Body of pancreas (tissue), 4 donors: ENCODE measurements around the gene SEMA6D.

Source experiments
- POLR2A ChIP-seq, 3 donors: fragments of 450-650 bp; IDR thresholded peaks; one replicate each; pipeline ENCODE4 v1.6.1; 2016; ENCODE audit warnings: antibody characterized with exemption in 3 of 3, mild to moderate bottlenecking in 2 of 3
- TF ChIP-seq, protein P1 (sequence below), 7 experiments: fragments of 450-650 bp in 4 of 7; fragments of 200-600 bp in 3 of 7; sonication (generic) in 3 of 7; IDR thresholded peaks; one replicate each; pipeline ENCODE4 v1.5.1; 2016 to 2019; ENCODE audit warnings: antibody characterized with exemption in 7 of 7

DNA sequence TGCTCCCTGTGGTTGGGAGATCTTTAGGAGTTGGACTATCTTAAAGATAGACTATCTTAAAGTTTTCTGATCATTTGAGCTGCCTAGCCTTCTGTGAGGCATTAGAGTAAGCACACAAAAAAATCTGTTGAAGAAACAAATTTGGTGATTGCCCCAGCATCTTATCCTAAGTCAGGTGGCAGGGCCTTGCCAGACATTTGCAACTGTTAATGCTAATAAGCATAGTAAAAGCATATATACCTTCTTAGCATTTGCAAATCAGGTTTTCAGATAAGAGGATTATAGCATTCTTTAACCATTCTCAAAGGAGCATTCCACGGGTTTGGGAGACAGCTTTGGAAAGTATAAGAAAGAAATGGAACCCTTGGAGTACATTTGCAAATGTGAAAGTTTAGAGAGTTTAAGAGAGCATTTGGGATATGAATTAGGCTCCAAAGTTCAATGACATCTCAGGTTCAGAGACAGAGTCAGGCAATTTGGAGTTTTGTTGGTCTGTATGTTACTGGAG is 61.0 kb downstream of the SEMA6D start:
- TF ChIP-seq, protein P1, sequence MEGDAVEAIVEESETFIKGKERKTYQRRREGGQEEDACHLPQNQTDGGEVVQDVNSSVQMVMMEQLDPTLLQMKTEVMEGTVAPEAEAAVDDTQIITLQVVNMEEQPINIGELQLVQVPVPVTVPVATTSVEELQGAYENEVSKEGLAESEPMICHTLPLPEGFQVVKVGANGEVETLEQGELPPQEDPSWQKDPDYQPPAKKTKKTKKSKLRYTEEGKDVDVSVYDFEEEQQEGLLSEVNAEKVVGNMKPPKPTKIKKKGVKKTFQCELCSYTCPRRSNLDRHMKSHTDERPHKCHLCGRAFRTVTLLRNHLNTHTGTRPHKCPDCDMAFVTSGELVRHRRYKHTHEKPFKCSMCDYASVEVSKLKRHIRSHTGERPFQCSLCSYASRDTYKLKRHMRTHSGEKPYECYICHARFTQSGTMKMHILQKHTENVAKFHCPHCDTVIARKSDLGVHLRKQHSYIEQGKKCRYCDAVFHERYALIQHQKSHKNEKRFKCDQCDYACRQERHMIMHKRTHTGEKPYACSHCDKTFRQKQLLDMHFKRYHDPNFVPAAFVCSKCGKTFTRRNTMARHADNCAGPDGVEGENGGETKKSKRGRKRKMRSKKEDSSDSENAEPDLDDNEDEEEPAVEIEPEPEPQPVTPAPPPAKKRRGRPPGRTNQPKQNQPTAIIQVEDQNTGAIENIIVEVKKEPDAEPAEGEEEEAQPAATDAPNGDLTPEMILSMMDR (IDR thresholded peaks at IDR 0.05): no peak
- no peak for TF ChIP-seq POLR2A (IDR thresholded peaks at IDR 0.05)
